NCI-H1436 treated with DMSO at 0.1 percent for 48 hours (cell line): ENCODE results near the gene PPP2R3A.
"Not testable (repeated sequence)": the region's sequence is repeated elsewhere in the genome, so short reads cannot be mapped to it uniquely, and the experiment has no call there.

Experiments used
- DNase-seq: peaks from one replicate; lab custom pipeline; 2025; lab: John Stamatoyannopoulos, UW

PPP2R3A gene

GRCh38 chr3:135965506-135966270 is at the start of gene PPP2R3A:
PPP2R3A (plus strand) TSS chr3:135965728; CDS start chr3:136001499, 35,771 bp downstream.
- DNase-seq: peak; percentile 67

- no peak for DNase-seq
Measured at GRCh38 chr3:135916310-135916709, 49.2 kb upstream of the PPP2R3A start.

GRCh38 chr3:135917076-135917475 is 48.5 kb upstream of the PPP2R3A start:
- DNase-seq: no peak

GRCh38 chr3:135917927-135918597 is 47.5 kb upstream of the PPP2R3A start:
- DNase-seq: no peak

GRCh38 chr3:135918600-135918999 is 46.9 kb upstream of the PPP2R3A start:
- no peak for DNase-seq

- no peak for DNase-seq
Measured at GRCh38 chr3:135920275-135920674, 45.3 kb upstream of the PPP2R3A start.

- DNase-seq: no peak
Measured at GRCh38 chr3:135922903-135923250, 42.7 kb upstream of the PPP2R3A start.

- DNase-seq: no peak
Measured at GRCh38 chr3:135924506-135924905, 41.0 kb upstream of the PPP2R3A start.

GRCh38 chr3:135926664-135927063 is 38.9 kb upstream of the PPP2R3A start:
- no peak for DNase-seq

- DNase-seq: no peak
Measured at GRCh38 chr3:135927155-135927554, 38.4 kb upstream of the PPP2R3A start.

GRCh38 chr3:135929670-135930069 is 35.9 kb upstream of the PPP2R3A start:
- DNase-seq: no peak

GRCh38 chr3:135930255-135930654 is 35.3 kb upstream of the PPP2R3A start:
- no peak for DNase-seq

- DNase-seq: not testable (repeated sequence)
Measured at GRCh38 chr3:135935171-135935570, 30.4 kb upstream of the PPP2R3A start.

- not testable (repeated sequence) for DNase-seq
Measured at GRCh38 chr3:135937766-135938165, 27.8 kb upstream of the PPP2R3A start.

GRCh38 chr3:135944831-135945230 is 20.7 kb upstream of the PPP2R3A start:
- DNase-seq: no peak

GRCh38 chr3:135950941-135951340 is 14.6 kb upstream of the PPP2R3A start:
- DNase-seq: no peak

GRCh38 chr3:135964160-135964955 is 1.2 kb upstream of the PPP2R3A start:
- DNase-seq: no peak

- DNase-seq: no peak
Measured at GRCh38 chr3:135965129-135965505, 411 bp upstream of the PPP2R3A start.

- DNase-seq: no peak
Measured at GRCh38 chr3:135966271-135966961, 888 bp downstream of the PPP2R3A start.

GRCh38 chr3:135966962-135967274 is 1.4 kb downstream of the PPP2R3A start:
- DNase-seq: no peak

- no peak for DNase-seq
Measured at GRCh38 chr3:135967867-135968266, 2.3 kb downstream of the PPP2R3A start.

GRCh38 chr3:135970506-135971116 is 5.1 kb downstream of the PPP2R3A start:
- DNase-seq: no peak
